ENCODE results near the gene PRL. TPM values are rescaled to one million over a fixed set of nuclear protein-coding genes. Genes with fewer than 3 reads are reported as not detected.

PRL gene
- total and polyA plus RNA-seq, 2 of the 8 experiments (the other 6 are each of a cell fraction or from before 2014, with no cell fraction given) = not detected

- H2AFZ ChIP-seq (ENCODE audit: low read length) = no peak overlapping the region
- H3K14ac ChIP-seq (ENCODE audit: insufficient read length) = no peak overlapping the region
- H3K9ac ChIP-seq (replicated peaks in 1 of 4; ENCODE audit: extremely low read depth in 1 of 4, low read depth in 3 of 4, low read length in 3 of 4) = no peak overlapping the region
- ChIA-PET POLR2A (ENCODE audit: partially characterized antibody) (interaction anchor here (0.5 kb wide), 1 partner anchor 24 kb away, joined by 4 read pairs; no protein-coding TSS in a partner anchor), CTCF (ENCODE audit: partially characterized antibody) (no interaction called here)
- no peak for FAIRE-seq
- H3K27ac ChIP-seq (ENCODE audit: low read depth, low read length) = no peak overlapping the region
- H4K91ac ChIP-seq (replicated peaks; ENCODE audit: insufficient read length, low read length) = no peak overlapping the region
- no peak overlapping the region for H4K5ac ChIP-seq (ENCODE audit: insufficient read length, low read depth, low read length)
- H2BK15ac ChIP-seq (ENCODE audit: low read length) = no peak overlapping the region
- WGBS, 2 experiments (ENCODE audit: extremely low coverage in 1 of 2, insufficient coverage in 1 of 2, insufficient read length in 1 of 2, insufficient replicate concordance in 2 of 2, low coverage in 1 of 2, low lambda C conversion rate in 2 of 2, missing lambda C conversion rate in 1 of 2) = 100% methylated on average over 1 of the region's 1 CpG; no CpG with 5 or more reads in 1 of the 2 experiments
- no peak overlapping the region for H3K23ac ChIP-seq (ENCODE audit: insufficient read length)
- peaks cover 0 to 1% (median 0%) of the 10 kb centered on the region in 4 experiments; a peak in 1 of 7 replicates for H3K27me3 ChIP-seq (replicated peaks in 1 of 4; ENCODE audit: control insufficient read depth in 3 of 4, extremely low read depth in 1 of 4, insufficient read depth in 3 of 4, low read length in 3 of 4)
- no peak overlapping the region for H3K4ac ChIP-seq (replicated peaks; ENCODE audit: insufficient read length, low read depth, low read length)
- H3K4me2 ChIP-seq (ENCODE audit: insufficient read depth in 1 of 2, low read depth in 2 of 2, low read length in 2 of 2) = no peak overlapping the region
- TF ChIP-seq SP2 (IDR thresholded peaks at IDR 0.05; ENCODE audit: low read length) = no peak
- no peak for TF ChIP-seq EP300 (IDR thresholded peaks at IDR 0.05; ENCODE audit: borderline replicate concordance in 1 of 2, low read depth in 2 of 2, low read length in 2 of 2)
- TF ChIP-seq GTF2F1 (IDR thresholded peaks at IDR 0.05; ENCODE audit: borderline replicate concordance, low read depth, low read length) = no peak
- no peak for TF ChIP-seq TAF7 (optimal IDR thresholded peaks at IDR 0.05; ENCODE audit: borderline replicate concordance, low read depth, low read length)
- TF ChIP-seq JUN (IDR thresholded peaks at IDR 0.05; ENCODE audit: low read depth, low read length) = no peak
- no peak for TF ChIP-seq SIX5 (IDR thresholded peaks at IDR 0.05; ENCODE audit: low read depth, low read length)
- TF ChIP-seq SP4 (IDR thresholded peaks at IDR 0.05; ENCODE audit: low read length) = no peak
- TF ChIP-seq BRCA1 (IDR thresholded peaks at IDR 0.05; ENCODE audit: low read depth, low read length) = no peak
- TF ChIP-seq CBX5 (IDR thresholded peaks at IDR 0.05; ENCODE audit: low read depth, low read length) = no peak
- TF ChIP-seq KDM4A (IDR thresholded peaks at IDR 0.05; ENCODE audit: low read depth, low read length, severe bottlenecking) = no peak
- TF ChIP-seq KDM5A (IDR thresholded peaks at IDR 0.05; ENCODE audit: low read length) = no peak
- no peak for TF ChIP-seq CREB1 (IDR thresholded peaks at IDR 0.05)
- no peak for TF ChIP-seq RXRA (IDR thresholded peaks at IDR 0.05; ENCODE audit: insufficient read depth, low read depth, low read length)
- no peaks in the 10 kb centered on the region for H3K36me3 ChIP-seq (ENCODE audit: control insufficient read depth in 2 of 4, insufficient read depth in 4 of 4, low read length in 3 of 4)
- no peak overlapping the region for H3K18ac ChIP-seq (ENCODE audit: extremely low read depth, low read length)
- H3K9me3 ChIP-seq (ENCODE audit: insufficient read depth in 2 of 2, low read depth in 1 of 2, low read length in 1 of 2) = peaks cover 4 to 8% of the 10 kb centered on the region in 2 experiments; a peak in 2 of 4 replicates
- H4K8ac ChIP-seq (ENCODE audit: extremely low read depth, insufficient read depth, low read length) = no peak overlapping the region
- H2BK120ac ChIP-seq (replicated peaks; ENCODE audit: low read depth, low read length) = no peak overlapping the region
- DNase-seq (ENCODE audit: low read depth in 1 of 2, low spot score in 2 of 2) = no peak
- no peaks in the 10 kb centered on the region for H3K23me2 ChIP-seq (ENCODE audit: low read depth, low read length)
- no peak overlapping the region for H3K4me3 ChIP-seq (ENCODE audit: extremely low read depth in 1 of 4, insufficient read depth in 2 of 4, low read depth in 3 of 4, low read length in 4 of 4)
- H3K4me1 ChIP-seq (replicated peaks in 1 of 4; ENCODE audit: control insufficient read depth in 3 of 4, insufficient read depth in 4 of 4, low read length in 3 of 4) = no peaks in the 10 kb centered on the region
- no peaks in the 10 kb centered on the region for H3K79me1 ChIP-seq (ENCODE audit: low read depth, low read length)
- no peak overlapping the region for H2BK12ac ChIP-seq (ENCODE audit: low read depth, low read length)
- no peak overlapping the region for H3K56ac ChIP-seq (replicated peaks; ENCODE audit: insufficient read length, low read depth, low read length)
- H3K79me2 ChIP-seq (ENCODE audit: control insufficient read depth in 1 of 2, insufficient read depth in 2 of 2, low read length in 2 of 2) = no peaks in the 10 kb centered on the region
- H2BK20ac ChIP-seq (ENCODE audit: low read length) = no peak overlapping the region
- no peak overlapping the region for H2AK5ac ChIP-seq (ENCODE audit: low read depth, low read length)
- no peaks in the 10 kb centered on the region for H4K20me1 ChIP-seq (replicated peaks in 1 of 2; ENCODE audit: control insufficient read depth in 1 of 2, insufficient read depth in 2 of 2, low read length in 2 of 2)
- no peak overlapping the region for H2BK5ac ChIP-seq (ENCODE audit: low read depth, low read length)
Measured at GRCh38 chr6:22320750-22321149, 23.9 kb upstream of the PRL start.
